ENCODE results near the gene PIP5KL1.

GRCh38 chr9:127884427-127884911 lies 46.1 kb downstream of the PIP5KL1 start:
- no peak for TF ChIP-seq CTCF (IDR thresholded peaks at IDR 0.05; ENCODE audit: low read depth, low read length)
- no peak for TF ChIP-seq POLR2A (IDR thresholded peaks at IDR 0.05; ENCODE audit: extremely low read depth, insufficient read length)

All from NB4 (cell line).